Measurements from ENCODE around the gene ERC2.

GRCh38 chr3:56336023-56336422 is 132.2 kb downstream of the ERC2 start:
- no peak for TF ChIP-seq CTCF (conservative IDR thresholded peaks at IDR 0.05 in 1 of 2, IDR thresholded peaks at IDR 0.05 in 1 of 2; ENCODE audit: extremely low read depth in 1 of 2, insufficient read depth in 1 of 2, low read depth in 1 of 2, low read length in 2 of 2)
- no peak for TF ChIP-seq EZH2 (IDR thresholded peaks at IDR 0.05; ENCODE audit: borderline replicate concordance, low read length)

All from mammary epithelial cell (primary cell).